Measurements from ENCODE around the gene SS18L1.

SS18L1 gene

DNA sequence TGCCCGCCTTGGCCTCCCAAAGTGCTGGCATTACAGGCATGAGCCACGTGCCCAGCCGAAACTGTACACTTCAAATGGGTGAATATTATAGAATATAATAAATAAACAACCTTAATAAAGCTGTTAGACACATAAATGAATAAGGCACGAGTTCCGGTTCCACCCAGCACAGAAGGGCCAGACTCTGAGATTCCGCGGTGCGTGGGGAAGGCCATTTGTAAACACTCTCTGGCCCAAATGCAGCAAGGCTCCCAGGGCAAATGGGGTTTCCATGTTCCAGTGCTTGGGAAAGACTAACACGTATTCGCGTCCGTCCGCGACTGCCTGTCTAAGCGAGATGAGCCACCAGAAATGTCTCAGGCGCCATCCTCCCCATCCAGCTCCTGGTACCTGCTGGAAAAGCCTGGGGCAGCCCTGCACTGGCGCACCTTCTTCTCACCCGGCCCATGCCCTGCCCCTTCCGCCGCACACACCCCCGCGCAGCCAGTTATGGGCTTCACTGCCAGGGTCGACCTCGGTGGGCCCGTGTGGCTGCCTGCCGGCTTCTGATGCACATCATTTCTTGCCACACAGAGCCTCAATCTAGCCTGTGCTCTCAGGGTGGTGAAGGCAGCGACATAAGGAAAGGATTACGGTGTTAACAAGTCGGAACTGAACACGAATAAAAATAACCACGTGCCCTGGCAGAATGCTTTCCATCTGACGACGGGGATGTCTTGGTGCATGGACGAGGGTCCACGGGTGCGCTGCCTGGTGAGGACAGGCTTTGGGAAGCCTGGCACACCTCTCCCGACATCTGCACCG, 26.8 kb upstream of the SS18L1 start:
- ChIA-PET CTCF (no interaction called here), POLR2A (interaction anchor here (1.0 kb wide), 1 partner anchor 51 kb away, joined by 4 read pairs; the partner anchor contains the start of gene TAF4)
- no peak for DNase-seq (ENCODE audit: extremely low spot score)
- no peak for TF ChIP-seq CTCF (IDR thresholded peaks at IDR 0.05; ENCODE audit: control extremely low read depth, extremely low read depth, low read depth, missing control alignments)

GRCh38 chr20:62117362-62117646, 26.3 kb upstream of the SS18L1 start:
- no peak for TF ChIP-seq CTCF (IDR thresholded peaks at IDR 0.05; ENCODE audit: control extremely low read depth, extremely low read depth, low read depth, missing control alignments)
- DNase-seq (ENCODE audit: extremely low spot score) = no peak
- POLR2A ChIA-PET = no interaction called here
- CTCF ChIA-PET = no interaction called here

- POLR2A ChIA-PET = no interaction called here
- DNase-seq (ENCODE audit: extremely low spot score) = no peak
- CTCF ChIA-PET = no interaction called here
- no peak for TF ChIP-seq CTCF (IDR thresholded peaks at IDR 0.05; ENCODE audit: control extremely low read depth, extremely low read depth, low read depth, missing control alignments)
Measured at GRCh38 chr20:62117658-62118057, 25.9 kb upstream of the SS18L1 start.

DNA sequence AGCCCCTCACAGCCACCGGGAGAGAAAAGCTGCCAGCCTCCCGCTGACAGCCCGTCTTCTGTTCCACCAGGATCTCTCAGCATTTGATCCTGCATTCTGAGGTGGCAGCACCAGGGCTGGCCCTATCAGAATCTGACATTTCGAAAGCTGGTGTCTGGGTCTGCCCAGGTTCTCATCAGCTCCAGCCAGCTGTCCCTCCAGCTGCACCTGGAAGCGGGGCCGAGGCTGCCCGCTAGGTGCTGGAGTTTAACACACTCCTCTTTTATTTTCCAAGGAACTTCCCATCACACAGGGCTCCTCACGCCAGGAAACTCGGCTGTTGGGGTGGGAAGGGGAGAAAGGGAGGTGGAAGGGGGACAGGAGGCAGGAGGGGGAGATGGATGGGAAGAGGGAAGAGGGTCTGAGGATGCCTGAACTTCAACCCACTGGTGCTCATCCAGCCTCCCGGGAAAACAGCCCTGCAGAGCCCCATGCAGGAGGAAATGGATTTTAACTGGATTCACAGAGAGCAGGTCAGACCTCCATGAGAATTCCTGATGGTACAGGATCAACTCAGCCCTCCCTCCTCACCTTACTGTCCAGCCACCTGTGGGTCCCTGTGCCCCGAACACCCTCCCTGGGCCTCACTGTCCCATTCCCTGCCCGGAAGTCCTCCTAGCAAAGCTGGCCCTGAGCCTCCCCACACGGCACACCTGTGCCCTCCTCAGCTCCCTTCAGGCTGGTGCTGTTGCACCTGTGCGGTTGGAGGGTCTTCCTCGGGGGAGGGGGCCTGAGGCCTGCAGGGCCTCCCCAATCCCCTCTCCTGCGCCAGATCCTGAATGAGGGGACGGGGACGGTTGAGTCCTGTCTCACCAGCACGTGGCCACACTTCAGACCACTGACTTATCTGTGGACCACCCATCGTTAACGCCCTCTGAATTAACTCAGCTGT, 25.2 kb upstream of the SS18L1 start:
- no peak for DNase-seq (ENCODE audit: extremely low spot score)
- POLR2A ChIA-PET = interaction anchor here (1.5 kb wide), 1 partner anchor 52 kb away, joined by 7 read pairs; the partner anchor contains the start of gene TAF4
- TF ChIP-seq CTCF (IDR thresholded peaks at IDR 0.05; ENCODE audit: control extremely low read depth, extremely low read depth, low read depth, missing control alignments) = no peak
- CTCF ChIA-PET = interaction anchor here (2.0 kb wide), 1 partner anchor 23 kb away, joined by 5 read pairs; no protein-coding TSS in a partner anchor

- ChIA-PET CTCF (interaction anchor here (2.0 kb wide), 1 partner anchor 22 kb away, joined by 5 read pairs; no protein-coding TSS in a partner anchor), POLR2A (interaction anchor here (1.5 kb wide), 1 partner anchor 53 kb away, joined by 7 read pairs; the partner anchor contains the start of gene TAF4)
- DNase-seq (ENCODE audit: extremely low spot score) = no peak
- no peak for TF ChIP-seq CTCF (IDR thresholded peaks at IDR 0.05; ENCODE audit: control extremely low read depth, extremely low read depth, low read depth, missing control alignments)
Measured at GRCh38 chr20:62119115-62119514, 24.5 kb upstream of the SS18L1 start.

DNA sequence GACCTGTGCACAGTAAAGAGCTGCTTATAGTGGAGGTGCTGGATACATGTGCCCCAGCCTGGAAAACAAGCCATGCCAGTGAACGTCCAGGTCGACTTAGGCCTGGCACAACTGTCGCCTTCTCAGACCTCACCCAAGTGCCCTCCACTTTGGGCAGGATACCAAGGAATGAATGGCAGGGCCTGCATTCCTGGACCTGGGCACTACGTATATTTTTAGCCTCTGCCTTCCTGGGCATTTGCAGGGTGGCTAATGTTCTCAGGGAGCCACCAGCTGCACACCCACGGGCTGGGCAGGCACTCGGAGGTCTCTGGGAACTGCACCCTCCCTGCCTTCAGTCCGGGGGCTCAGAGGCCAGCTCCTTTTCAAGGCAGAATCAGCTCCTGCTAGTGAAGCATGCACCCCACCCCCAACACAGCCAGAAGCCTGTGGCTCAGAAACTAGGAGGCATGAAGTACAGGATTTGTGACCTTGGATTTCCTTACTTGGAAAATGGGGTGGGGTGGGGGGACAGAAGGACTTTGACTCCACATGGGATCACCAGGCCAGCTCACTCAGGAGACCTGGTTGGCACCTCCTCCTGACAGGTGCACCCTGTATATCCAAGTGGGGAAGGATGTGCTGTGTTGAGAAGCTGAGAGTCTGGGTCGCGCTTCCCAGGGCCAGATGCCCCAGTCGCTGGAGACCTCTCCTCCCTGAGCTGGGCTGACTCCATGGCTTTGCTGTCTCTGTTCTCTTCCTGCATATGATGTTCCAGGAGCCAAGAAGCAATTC, 23.8 kb upstream of the SS18L1 start:
- DNase-seq (ENCODE audit: extremely low spot score) = no peak
- CTCF ChIA-PET = interaction anchor here (2.0 kb wide), 1 partner anchor 22 kb away, joined by 5 read pairs; no protein-coding TSS in a partner anchor
- POLR2A ChIA-PET = interaction anchor here (1.5 kb wide), 1 partner anchor 54 kb away, joined by 7 read pairs; the partner anchor contains the start of gene TAF4
- TF ChIP-seq CTCF (IDR thresholded peaks at IDR 0.05; ENCODE audit: control extremely low read depth, extremely low read depth, low read depth, missing control alignments) = no peak

Measured in GM10248 (cell line).